MM.1S (cell line): ENCODE data around the gene KCNN1.

ENCODE experiments used
- EZH2 ChIP-seq: fragments of 300-600 bp; sonication (generic); optimal IDR thresholded peaks from 2 replicates; pipeline ENCODE3; 2017; ENCODE audit warnings: low read depth, mild to moderate bottlenecking, antibody characterized with exemption, low read length, mixed read lengths
- EZH2phosphoT487 ChIP-seq: fragments of 300-600 bp; sonication (generic); IDR thresholded peaks from 2 replicates; pipeline ENCODE4 v1.6.1; 2018; ENCODE audit warnings: antibody characterized with exemption, low read length
- TF ChIP-seq, protein P1 (sequence below): fragments of 300-600 bp; sonication (generic); IDR thresholded peaks from 2 replicates; pipeline ENCODE4 v1.5.1; 2016; ENCODE audit warnings: antibody characterized with exemption, low read length, mixed read lengths

- TF ChIP-seq, protein P1, sequence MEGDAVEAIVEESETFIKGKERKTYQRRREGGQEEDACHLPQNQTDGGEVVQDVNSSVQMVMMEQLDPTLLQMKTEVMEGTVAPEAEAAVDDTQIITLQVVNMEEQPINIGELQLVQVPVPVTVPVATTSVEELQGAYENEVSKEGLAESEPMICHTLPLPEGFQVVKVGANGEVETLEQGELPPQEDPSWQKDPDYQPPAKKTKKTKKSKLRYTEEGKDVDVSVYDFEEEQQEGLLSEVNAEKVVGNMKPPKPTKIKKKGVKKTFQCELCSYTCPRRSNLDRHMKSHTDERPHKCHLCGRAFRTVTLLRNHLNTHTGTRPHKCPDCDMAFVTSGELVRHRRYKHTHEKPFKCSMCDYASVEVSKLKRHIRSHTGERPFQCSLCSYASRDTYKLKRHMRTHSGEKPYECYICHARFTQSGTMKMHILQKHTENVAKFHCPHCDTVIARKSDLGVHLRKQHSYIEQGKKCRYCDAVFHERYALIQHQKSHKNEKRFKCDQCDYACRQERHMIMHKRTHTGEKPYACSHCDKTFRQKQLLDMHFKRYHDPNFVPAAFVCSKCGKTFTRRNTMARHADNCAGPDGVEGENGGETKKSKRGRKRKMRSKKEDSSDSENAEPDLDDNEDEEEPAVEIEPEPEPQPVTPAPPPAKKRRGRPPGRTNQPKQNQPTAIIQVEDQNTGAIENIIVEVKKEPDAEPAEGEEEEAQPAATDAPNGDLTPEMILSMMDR = no peak
- TF ChIP-seq EZH2 = no peak
- no peak; the same call in 1 of the 2 replicates for TF ChIP-seq EZH2phosphoT487
Observed at GRCh38 chr19:18001777-18002345, 35.0 kb downstream of the KCNN1 start.
